T1000 (cell line): Measurements from ENCODE around the gene CTCFL.

ENCODE experiments used
- DNase-seq: peaks from one replicate; lab custom pipeline; 2025; ENCODE audit warnings: mixed read lengths; lab: John Stamatoyannopoulos, UW

Gene CTCFL

GRCh38 chr20:57524511-57525176 is at the start of gene CTCFL:
CTCFL (minus strand) TSS chr20:57525140; CDS start chr20:57524205, 935 bp downstream.
- DNase-seq: no peak

- DNase-seq: no peak
These were observed 49.0 kb upstream of the CTCFL start for GRCh38 chr20:57573894-57574293.

GRCh38 chr20:57573242-57573641 is 48.3 kb upstream of the CTCFL start:
- no peak for DNase-seq

- DNase-seq: no peak
These were observed 47.0 kb upstream of the CTCFL start for GRCh38 chr20:57571782-57572416.

- no peak for DNase-seq
These were observed 46.0 kb upstream of the CTCFL start for GRCh38 chr20:57570920-57571319.

- DNase-seq: no peak
These were observed 45.4 kb upstream of the CTCFL start for GRCh38 chr20:57570145-57570850.

GRCh38 chr20:57568960-57569359 is 44.0 kb upstream of the CTCFL start:
- DNase-seq: no peak

GRCh38 chr20:57568088-57568896 is 43.4 kb upstream of the CTCFL start:
- DNase-seq: no peak

GRCh38 chr20:57567471-57568079 is 42.6 kb upstream of the CTCFL start:
- DNase-seq: no peak

GRCh38 chr20:57566803-57567459 is 42.0 kb upstream of the CTCFL start:
- DNase-seq: no peak

GRCh38 chr20:57566399-57566798 is 41.5 kb upstream of the CTCFL start:
- DNase-seq: no peak

GRCh38 chr20:57564951-57565642 is 40.2 kb upstream of the CTCFL start:
- no peak for DNase-seq

- no peak for DNase-seq
These were observed 39.4 kb upstream of the CTCFL start for GRCh38 chr20:57564180-57564802.

- no peak for DNase-seq
These were observed 38.6 kb upstream of the CTCFL start for GRCh38 chr20:57563522-57563921.

GRCh38 chr20:57562541-57563465 is 37.9 kb upstream of the CTCFL start:
- no peak for DNase-seq

GRCh38 chr20:57561356-57562279 is 36.7 kb upstream of the CTCFL start:
- no peak for DNase-seq

- no peak for DNase-seq
These were observed 35.8 kb upstream of the CTCFL start, which contains the start of gene PCK1 for GRCh38 chr20:57560554-57561355. PCK1 (plus strand) TSS chr20:57561110; CDS start chr20:57561412, 302 bp downstream.
